Common myeloid progenitor, CD34-positive (primary cell): Measurements from ENCODE around the gene FSIP1.

Experiments used
- CTCF ChIA-PET: fragments of 350-600 bp; sonication (Branson Sonifier 250); formaldehyde crosslinking; loops from one replicate; lab custom pipeline; 2021; ENCODE audit warnings: antibody characterized with exemption; lab: Charles Lee
- POLR2A ChIA-PET: fragments of 350-600 bp; sonication (Branson Sonifier 250); formaldehyde crosslinking; loops from one replicate; lab custom pipeline; 2021; ENCODE audit warnings: antibody characterized with exemption; lab: Charles Lee
- DNase-seq, 3 donors: peaks; one replicate each; pipeline versions ENCODE4 v3.0.0 to v3.0.0-alpha.2; 2013
- H3K27ac ChIP-seq, 2 experiments: 1 replicate in 1 of 2; 2 replicates in 1 of 2; pipeline ENCODE4 v1.7.0; 2013; ENCODE audit warnings: inconsistent platforms in 2 of 2, low read length in 2 of 2, mild to moderate bottlenecking in 2 of 2, low read depth in 1 of 2, moderate library complexity in 1 of 2; ENCODE audit not compliant: severe bottlenecking in 2 of 2, insufficient read depth in 1 of 2, poor library complexity in 1 of 2
- H3K27me3 ChIP-seq, 5 experiments: replicated peaks in 2 of 5; 1 replicate in 3 of 5; 2 replicates in 2 of 5; pipeline versions ENCODE4 v1.6.1 to v1.7.0; 2013; ENCODE audit warnings: low read length in 4 of 5, mild to moderate bottlenecking in 2 of 5, moderate library complexity in 2 of 5, inconsistent platforms in 1 of 5; ENCODE audit not compliant: insufficient read depth in 5 of 5, control insufficient read depth in 4 of 5
- H3K36me3 ChIP-seq, 4 experiments: 1 replicate in 2 of 4; 2 replicates in 2 of 4; pipeline versions ENCODE4 v1.6.1 to v1.7.0; 2013; ENCODE audit warnings: low read length in 3 of 4, control low read depth in 1 of 4, mild to moderate bottlenecking in 1 of 4; ENCODE audit not compliant: control insufficient read depth in 4 of 4, insufficient read depth in 4 of 4
- H3K4me1 ChIP-seq, 4 experiments: 1 replicate in 3 of 4; 2 replicates in 1 of 4; pipeline versions ENCODE4 v1.6.1 to v1.7.1; 2013; ENCODE audit warnings: low read length in 3 of 4, mild to moderate bottlenecking in 3 of 4, control low read depth in 1 of 4, inconsistent platforms in 1 of 4, moderate library complexity in 1 of 4; ENCODE audit not compliant: control insufficient read depth in 4 of 4, insufficient read depth in 4 of 4; ENCODE audit errors: control extremely low read depth in 1 of 4
- H3K4me3 ChIP-seq, 7 experiments: 1 replicate in 4 of 7; 2 replicates in 3 of 7; pipeline versions ENCODE4 v1.5.1 to v1.7.0; 2013; ENCODE audit warnings: mild to moderate bottlenecking in 7 of 7, low read length in 6 of 7, moderate library complexity in 6 of 7, inconsistent platforms in 2 of 7, low read depth in 2 of 7, control low read depth in 1 of 7; ENCODE audit not compliant: insufficient read depth in 4 of 7, control insufficient read depth in 1 of 7; ENCODE audit errors: extremely low read depth in 1 of 7
- H3K9me3 ChIP-seq, 5 experiments: 1 replicate in 4 of 5; 2 replicates in 1 of 5; pipeline versions ENCODE4 v1.6.1 to v1.7.1; 2013; ENCODE audit warnings: low read length in 4 of 5, mild to moderate bottlenecking in 2 of 5, inconsistent platforms in 1 of 5, low read depth in 1 of 5, moderate library complexity in 1 of 5; ENCODE audit not compliant: control insufficient read depth in 4 of 5, insufficient read depth in 2 of 5; ENCODE audit errors: control extremely low read depth in 1 of 5
- WGBS: methylation state at CpG from one replicate; pipeline ENCODE4 v1.1.5; 2013; ENCODE audit not compliant: insufficient coverage; 5-methylcytosine and 5-hydroxymethylcytosine counted together

FSIP1 gene

DNA sequence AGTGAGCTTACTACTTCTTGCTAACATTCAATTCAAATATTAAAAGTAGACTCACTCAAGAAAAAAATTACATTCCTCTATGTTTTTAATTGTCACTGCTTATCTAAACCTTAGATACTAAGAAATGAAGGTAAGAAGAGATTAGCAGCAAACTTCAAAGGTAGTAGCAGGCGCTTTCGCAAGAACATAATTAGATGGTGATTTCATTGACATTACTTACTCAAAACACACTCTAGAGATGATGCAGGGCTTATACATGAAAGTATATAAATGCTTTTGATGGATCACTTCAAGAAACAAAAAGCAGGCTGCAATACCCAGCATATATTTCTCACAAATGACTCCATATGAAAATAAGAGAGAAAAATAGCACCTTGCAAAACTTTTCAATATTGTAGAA lies 86.8 kb downstream of the FSIP1 start:
- WGBS = no CpG with 5 or more reads among the region's 2 CpGs
- CTCF ChIA-PET = no interaction called here
- no peak for DNase-seq

DNA sequence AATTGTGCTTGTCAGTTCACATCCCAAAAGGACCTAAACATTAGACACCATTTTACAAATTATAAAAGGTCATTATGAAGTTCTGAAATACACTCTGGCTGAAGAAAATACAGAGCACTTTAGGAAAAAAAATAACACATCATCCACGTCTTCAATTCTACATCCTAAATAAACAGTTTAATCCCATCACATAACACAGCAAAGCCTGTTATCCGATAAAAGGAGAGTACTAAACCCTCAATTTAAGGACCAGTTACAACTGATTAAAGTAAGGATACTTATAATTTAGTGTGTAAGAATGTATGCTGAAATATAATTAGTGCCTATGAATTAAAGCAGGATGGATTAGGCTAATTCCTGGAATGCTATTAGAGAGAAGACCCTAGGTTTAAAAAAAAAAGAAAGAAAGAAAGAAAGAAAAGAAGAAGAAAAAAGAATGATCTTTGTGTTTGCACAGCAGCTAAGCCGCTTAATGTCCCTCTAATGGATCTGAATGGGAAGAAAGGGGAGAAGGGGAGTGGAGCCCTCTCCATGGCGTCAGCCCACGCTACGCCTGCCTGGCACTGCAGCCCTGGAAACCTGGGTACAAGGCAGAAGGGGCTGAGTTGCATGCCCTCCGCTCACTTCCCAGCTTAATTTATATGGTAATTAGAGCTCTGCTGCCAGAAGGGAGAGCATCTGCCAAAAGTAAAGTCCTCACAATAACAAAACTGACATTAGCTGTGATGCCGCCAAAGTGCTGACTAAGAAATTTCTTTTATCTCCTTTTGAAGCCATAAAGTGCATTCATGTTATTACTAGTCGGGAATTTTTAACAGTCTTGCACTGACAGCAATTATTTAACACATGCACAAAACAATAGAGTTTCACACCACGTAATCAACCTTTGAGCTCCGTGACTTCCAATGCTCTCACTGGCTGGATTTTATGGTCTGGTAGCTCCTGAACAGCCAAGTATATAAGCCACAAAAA lies 90.0 kb downstream of the FSIP1 start:
- WGBS = 100% methylated on average over 7 of the region's 11 CpGs
- no peaks in the 10 kb centered on the region for H3K36me3 ChIP-seq
- no peak overlapping the region for H3K4me3 ChIP-seq
- H3K27me3 ChIP-seq = peaks cover 0 to 1% (median 0%) of the 10 kb centered on the region in 5 experiments
- H3K27ac ChIP-seq = no peak overlapping the region
- no peaks in the 10 kb centered on the region for H3K4me1 ChIP-seq
- no peaks in the 10 kb centered on the region for H3K9me3 ChIP-seq
- DNase-seq = no peak
- ChIA-PET CTCF (interaction anchor here (0.8 to 1.5 kb wide), 2 partner anchors 30 to 64 kb away, joined by 3 to 5 read pairs; no protein-coding TSS in a partner anchor), POLR2A (interaction anchor here (0.6 kb wide), 1 partner anchor 14 kb away, joined by 4 read pairs; no protein-coding TSS in a partner anchor)

More for the DNA sequence above, 86.8 kb downstream of the FSIP1 start:
- Histone ChIP-seq H3K4me1 (peaks cover 0 to 3% (median 0%) of the 10 kb centered on the region in 4 experiments), H3K27ac (no peak overlapping the region), H3K27me3 (no peaks in the 10 kb centered on the region), H3K4me3 (no peak overlapping the region), H3K36me3 (no peaks in the 10 kb centered on the region), H3K9me3 (no peaks in the 10 kb centered on the region)
- POLR2A ChIA-PET = no interaction called here

DNA sequence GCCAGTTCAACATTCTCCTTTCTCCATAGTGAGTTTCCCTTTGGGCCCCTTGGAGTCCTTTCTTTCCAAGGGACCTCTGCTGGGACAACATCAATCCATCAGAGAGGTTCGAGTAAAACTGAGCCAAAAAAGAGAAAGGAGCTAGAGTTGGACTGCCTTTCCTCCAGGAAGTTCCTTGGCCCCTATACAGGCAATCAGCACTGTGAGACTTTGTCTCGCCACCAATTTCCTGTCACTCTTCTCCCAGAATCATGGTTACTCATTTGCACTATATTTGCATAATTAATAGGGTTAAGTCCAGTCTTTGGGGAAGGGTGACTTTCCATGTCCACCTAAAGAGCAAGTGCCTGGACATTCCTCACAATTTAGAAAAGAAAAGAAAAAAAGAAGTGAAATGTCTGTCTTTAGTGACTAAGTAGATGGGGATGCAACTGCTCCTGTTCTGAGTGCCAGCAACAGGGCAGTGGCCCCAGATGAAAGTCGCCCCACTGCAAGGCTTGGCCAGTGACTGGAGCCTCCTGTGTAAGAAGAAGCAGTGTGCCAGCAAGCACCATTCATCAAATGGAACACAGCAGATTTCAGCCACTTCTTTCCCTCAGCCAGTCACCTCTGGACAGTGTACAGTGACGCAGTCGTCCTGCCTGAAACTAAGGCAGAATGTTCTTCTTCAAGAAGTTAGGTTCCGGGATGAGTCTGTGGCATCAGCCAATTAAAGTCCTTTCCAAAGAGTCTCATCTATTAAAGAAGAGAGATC lies 91.6 kb downstream of the FSIP1 start:
- H3K36me3 ChIP-seq = no peaks in the 10 kb centered on the region
- ChIA-PET POLR2A (no interaction called here), CTCF (interaction anchor here (1.4 kb wide), 1 partner anchor 9 kb away, joined by 4 read pairs; no protein-coding TSS in a partner anchor)
- peaks cover 0 to 1% (median 0%) of the 10 kb centered on the region in 5 experiments for H3K27me3 ChIP-seq
- H3K9me3 ChIP-seq = no peaks in the 10 kb centered on the region
- WGBS = 100% methylated on average over 4 of the region's 6 CpGs
- no peaks in the 10 kb centered on the region for H3K4me1 ChIP-seq
- H3K4me3 ChIP-seq = no peak overlapping the region
- DNase-seq = no peak
- H3K27ac ChIP-seq = no peak overlapping the region

DNA sequence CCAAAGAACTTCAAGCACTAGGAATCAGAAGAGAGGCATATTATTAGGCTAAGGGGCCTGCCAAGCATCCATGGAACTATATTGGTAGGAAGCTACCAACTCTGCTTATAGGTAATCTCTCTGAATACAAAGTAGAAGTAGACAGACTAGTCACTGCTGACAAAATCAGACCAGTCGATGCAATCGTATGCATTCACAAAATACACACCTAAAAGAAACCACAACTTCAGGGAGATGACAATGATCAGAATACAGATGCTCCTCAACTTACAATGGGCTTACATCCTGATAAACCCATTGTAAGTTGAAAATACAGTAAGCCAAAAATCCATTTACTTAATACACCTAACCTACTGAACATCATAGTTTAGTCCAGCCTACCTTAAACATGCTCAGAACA lies 94.7 kb downstream of the FSIP1 start:
- Histone ChIP-seq H3K9me3 (no peaks in the 10 kb centered on the region), H3K27me3 (peaks cover 0 to 1% (median 0%) of the 10 kb centered on the region in 5 experiments), H3K36me3 (no peaks in the 10 kb centered on the region), H3K27ac (no peak overlapping the region), H3K4me1 (no peaks in the 10 kb centered on the region), H3K4me3 (no peak overlapping the region)
- no peak for DNase-seq
- ChIA-PET CTCF (interaction anchor here (2.1 to 5.3 kb wide), 2 partner anchors 53 to 68 kb away, joined by 5 to 61 read pairs; no protein-coding TSS in a partner anchor), POLR2A (no interaction called here)
- no CpG with 5 or more reads among the region's 2 CpGs for WGBS

DNA sequence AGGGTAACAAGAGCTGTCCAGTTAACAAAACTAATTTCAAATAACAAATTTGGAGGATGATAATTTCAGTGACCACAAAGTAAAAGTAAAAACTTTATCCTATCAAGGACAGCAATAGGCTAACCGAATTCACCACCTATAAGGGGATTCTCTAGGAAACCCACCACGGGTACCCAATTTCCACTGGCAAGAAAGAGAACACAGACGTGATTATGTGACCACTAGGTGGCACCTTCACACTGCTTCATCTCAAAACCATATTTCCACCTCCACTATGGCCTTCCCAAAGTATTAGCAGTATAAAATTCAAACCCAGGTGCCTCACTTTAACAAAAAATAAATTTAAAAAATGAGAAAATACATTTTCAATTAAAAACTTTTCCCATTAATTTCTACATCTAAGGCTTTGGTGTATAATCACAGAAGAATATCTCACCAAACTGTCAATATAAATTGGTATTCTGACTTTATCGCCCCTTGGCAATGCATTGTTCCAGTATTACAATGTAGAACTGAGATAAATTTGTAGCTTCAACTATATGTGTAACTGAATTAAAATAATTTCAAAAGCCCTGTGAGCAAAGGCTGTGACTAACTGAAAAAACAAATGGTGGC lies 96.5 kb downstream of the FSIP1 start:
- POLR2A ChIA-PET = interaction anchor here (0.7 kb wide), 2 partner anchors 71 to 257 kb away, joined by 3 read pairs; no protein-coding TSS in a partner anchor
- H3K36me3 ChIP-seq = no peaks in the 10 kb centered on the region
- 0% methylated on average over 2 of the region's 4 CpGs for WGBS

DNA sequence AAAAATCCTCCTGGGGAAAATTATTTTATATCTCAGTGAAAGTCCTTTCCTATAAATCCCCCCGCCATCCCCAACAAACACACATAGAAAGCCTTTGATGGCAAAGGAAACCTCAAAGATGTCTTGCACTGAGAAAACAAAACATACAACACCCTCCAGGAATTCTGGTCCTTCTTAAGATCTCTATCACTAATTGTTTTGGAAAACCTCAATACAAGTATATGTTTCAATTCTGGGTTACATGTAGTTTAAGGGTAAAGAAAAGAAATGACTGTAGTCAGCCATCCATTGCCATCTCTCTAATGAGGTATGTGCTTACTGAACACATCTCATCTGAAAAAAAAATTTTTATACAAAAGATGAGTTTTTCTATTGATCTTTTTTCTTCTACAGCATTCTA lies 97.3 kb downstream of the FSIP1 start:
- H3K4me1 ChIP-seq = no peaks in the 10 kb centered on the region
- WGBS = 80% methylated on average over 1 of the region's 1 CpG
- peaks cover 0 to 1% (median 0%) of the 10 kb centered on the region in 5 experiments for H3K27me3 ChIP-seq
- H3K36me3 ChIP-seq = no peaks in the 10 kb centered on the region
- H3K9me3 ChIP-seq = no peaks in the 10 kb centered on the region
- POLR2A ChIA-PET = interaction anchor here (0.7 kb wide), 2 partner anchors 72 to 256 kb away, joined by 3 read pairs; no protein-coding TSS in a partner anchor
- CTCF ChIA-PET = interaction anchor here (0.8 to 5.3 kb wide), 12 partner anchors 15 to 371 kb away, joined by 3 to 61 read pairs (median 4); no protein-coding TSS in a partner anchor
- no peak overlapping the region for H3K27ac ChIP-seq
- no peak for DNase-seq
- no peak overlapping the region for H3K4me3 ChIP-seq

More for the DNA sequence above, 96.5 kb downstream of the FSIP1 start:
- Histone ChIP-seq H3K4me3 (no peak overlapping the region), H3K4me1 (no peaks in the 10 kb centered on the region), H3K27ac (no peak overlapping the region), H3K27me3 (peaks cover 0 to 1% (median 0%) of the 10 kb centered on the region in 5 experiments), H3K9me3 (no peaks in the 10 kb centered on the region)
- DNase-seq = peak; percentile 57 to 74 (median 67)
- CTCF ChIA-PET = interaction anchor here (0.8 to 5.3 kb wide), 17 partner anchors 15 to 372 kb away, joined by 3 to 61 read pairs (median 4); partner anchors contain the start of gene THBS1
